H1 (cell line): Measurements from ENCODE around the gene NBPF4. TPM values are rescaled to one million over a fixed set of nuclear protein-coding genes. Genes with fewer than 3 reads are reported as not detected.
"Not testable (repeated sequence)": the region's sequence is repeated elsewhere in the genome, so short reads cannot be mapped to it uniquely, and the experiment has no call there.

Source experiments
- CTCF ChIA-PET: fragments of 300-600 bp; sonication (Branson Sonifier 250); formaldehyde crosslinking; loops from one replicate; lab custom pipeline; 2021; ENCODE audit not compliant: partially characterized antibody; lab: Charles Lee
- POLR2A ChIA-PET: fragments of 300-600 bp; sonication (Branson Sonifier 250); formaldehyde crosslinking; loops from one replicate; lab custom pipeline; 2021; ENCODE audit warnings: inconsistent platforms; ENCODE audit not compliant: partially characterized antibody; lab: Charles Lee
- DNase-seq, 2 experiments: peaks; one replicate each; pipeline versions ENCODE4 v3.0.0 to v3.0.0-alpha.2; 2010 to 2022; ENCODE audit warnings: low spot score in 2 of 2, low read depth in 1 of 2, mixed read lengths in 1 of 2
- FAIRE-seq: peaks from 2 replicates; lab custom pipeline; 2011; peaks lifted over from hg19 to GRCh38; lab: Jason Lieb, UNC
- H2AFZ ChIP-seq: 2 replicates; pipeline ENCODE4 v1.8.1; 2012; ENCODE audit warnings: low read length, inconsistent platforms
- H2AK5ac ChIP-seq: 2 replicates; pipeline ENCODE4 v1.6.1; 2013; ENCODE audit warnings: low read depth, low read length
- H2BK120ac ChIP-seq: replicated peaks from 2 replicates; pipeline ENCODE3; 2013; ENCODE audit warnings: low read depth, low read length, inconsistent platforms
- H2BK12ac ChIP-seq: 2 replicates; pipeline ENCODE4 v1.6.1; 2013; ENCODE audit warnings: low read depth, low read length
- H2BK15ac ChIP-seq: 2 replicates; pipeline ENCODE4 v1.6.1; 2013; ENCODE audit warnings: low read length
- H2BK20ac ChIP-seq: 2 replicates; pipeline ENCODE4 v1.6.1; 2013; ENCODE audit warnings: low read length
- H2BK5ac ChIP-seq: 2 replicates; pipeline ENCODE4 v1.6.1; 2013; ENCODE audit warnings: low read depth, low read length
- H3K14ac ChIP-seq: 2 replicates; pipeline ENCODE4 v1.6.1; 2013; ENCODE audit warnings: inconsistent platforms; ENCODE audit not compliant: insufficient read length
- H3K18ac ChIP-seq: 2 replicates; pipeline ENCODE4 v1.6.1; 2013; ENCODE audit warnings: low read length; ENCODE audit errors: extremely low read depth
- H3K23ac ChIP-seq: 2 replicates; pipeline ENCODE4 v1.6.1; 2013; ENCODE audit warnings: inconsistent platforms; ENCODE audit not compliant: insufficient read length
- H3K23me2 ChIP-seq: 2 replicates; pipeline ENCODE4 v1.6.1; 2013; ENCODE audit warnings: low read depth, low read length
- H3K27ac ChIP-seq: 2 replicates; pipeline ENCODE4 v1.6.1; 2011; ENCODE audit warnings: low read depth, low read length, inconsistent platforms
- H3K27me3 ChIP-seq, 4 experiments: replicated peaks in 1 of 4; 1 replicate in 1 of 4; 2 replicates in 3 of 4; pipeline versions ENCODE4 v1.6.1 to v1.8.1; 2011 to 2013; ENCODE audit warnings: low read length in 3 of 4, mild to moderate bottlenecking in 3 of 4, inconsistent platforms in 2 of 4, mixed read lengths in 2 of 4, moderate library complexity in 1 of 4; ENCODE audit not compliant: control insufficient read depth in 3 of 4, insufficient read depth in 3 of 4; ENCODE audit errors: extremely low read depth in 1 of 4
- H3K36me3 ChIP-seq, 4 experiments: 2 replicates each; pipeline versions ENCODE4 v1.6.1 to v1.8.1; 2011 to 2013; ENCODE audit warnings: mild to moderate bottlenecking in 4 of 4, low read length in 3 of 4, moderate library complexity in 2 of 4, control low read depth in 1 of 4, inconsistent platforms in 1 of 4; ENCODE audit not compliant: insufficient read depth in 4 of 4, control insufficient read depth in 2 of 4
- H3K4ac ChIP-seq: replicated peaks from 2 replicates; pipeline ENCODE3; 2013; ENCODE audit warnings: low read length, low read depth, mixed read lengths, inconsistent platforms; ENCODE audit not compliant: insufficient read length
- H3K4me1 ChIP-seq, 4 experiments: replicated peaks in 1 of 4; 1 replicate in 1 of 4; 2 replicates in 3 of 4; pipeline versions ENCODE4 v1.6.1 to v1.8.1; 2011 to 2013; ENCODE audit warnings: low read length in 3 of 4, inconsistent platforms in 2 of 4, mixed read lengths in 1 of 4; ENCODE audit not compliant: insufficient read depth in 4 of 4, control insufficient read depth in 3 of 4
- H3K4me2 ChIP-seq, 2 experiments: 2 replicates each; pipeline versions ENCODE4 v1.6.1 to v1.8.1; 2011 to 2013; ENCODE audit warnings: low read depth in 2 of 2, low read length in 2 of 2, control low read depth in 1 of 2, inconsistent platforms in 1 of 2, mild to moderate bottlenecking in 1 of 2; ENCODE audit not compliant: insufficient read depth in 1 of 2
- H3K4me3 ChIP-seq, 4 experiments: fragments of 200-600, 300-600 bp in 1 of 4; sonication (generic), shearing (Covaris generic), sonication (Bioruptor Twin) in 1 of 4; 2 replicates each; pipeline versions ENCODE4 v1.5.1 to v1.8.1; 2011 to 2016; ENCODE audit warnings: low read length in 4 of 4, low read depth in 3 of 4, control low read depth in 2 of 4, inconsistent platforms in 2 of 4, mild to moderate bottlenecking in 2 of 4, mixed read lengths in 1 of 4, moderate library complexity in 1 of 4; ENCODE audit not compliant: insufficient read depth in 2 of 4; ENCODE audit errors: extremely low read depth in 1 of 4
- H3K56ac ChIP-seq: replicated peaks from 2 replicates; pipeline ENCODE3; 2013; ENCODE audit warnings: low read depth, mild to moderate bottlenecking, mixed read lengths, low read length, inconsistent platforms; ENCODE audit not compliant: insufficient read length
- H3K79me1 ChIP-seq: 2 replicates; pipeline ENCODE4 v1.6.1; 2013; ENCODE audit warnings: low read depth, low read length, control low read depth
- H3K79me2 ChIP-seq, 2 experiments: 2 replicates each; pipeline versions ENCODE4 v1.6.1 to v1.8.1; 2012 to 2013; ENCODE audit warnings: low read length in 2 of 2, mild to moderate bottlenecking in 2 of 2, inconsistent platforms in 1 of 2; ENCODE audit not compliant: insufficient read depth in 2 of 2, control insufficient read depth in 1 of 2
- H3K9ac ChIP-seq, 4 experiments: replicated peaks in 1 of 4; 1 replicate in 1 of 4; 2 replicates in 3 of 4; pipeline versions ENCODE4 v1.6.1 to v1.8.1; 2011 to 2013; ENCODE audit warnings: low read depth in 3 of 4, low read length in 3 of 4, control low read depth in 2 of 4, mild to moderate bottlenecking in 2 of 4, moderate library complexity in 2 of 4, inconsistent platforms in 1 of 4; ENCODE audit errors: extremely low read depth in 1 of 4
- H3K9me3 ChIP-seq, 2 experiments: 2 replicates each; pipeline versions ENCODE4 v1.6.1 to v1.8.1; 2012 to 2013; ENCODE audit warnings: mild to moderate bottlenecking in 2 of 2, moderate library complexity in 2 of 2, control low read depth in 1 of 2, inconsistent platforms in 1 of 2, low read depth in 1 of 2, low read length in 1 of 2, mixed read lengths in 1 of 2; ENCODE audit not compliant: insufficient read depth in 2 of 2
- H4K20me1 ChIP-seq, 2 experiments: replicated peaks in 1 of 2; 2 replicates each; pipeline versions ENCODE3 to v1.8.1; 2011 to 2013; ENCODE audit warnings: inconsistent platforms in 2 of 2, low read length in 2 of 2, mild to moderate bottlenecking in 1 of 2; ENCODE audit not compliant: insufficient read depth in 2 of 2, control insufficient read depth in 1 of 2
- H4K5ac ChIP-seq: 2 replicates; pipeline ENCODE4 v1.6.1; 2013; ENCODE audit warnings: low read length, low read depth, mixed read lengths, inconsistent platforms; ENCODE audit not compliant: insufficient read length
- H4K8ac ChIP-seq: 2 replicates; pipeline ENCODE4 v1.8.0; 2013; ENCODE audit warnings: mild to moderate bottlenecking, moderate library complexity, low read length, inconsistent platforms; ENCODE audit not compliant: insufficient read depth; ENCODE audit errors: extremely low read depth
- H4K91ac ChIP-seq: replicated peaks from 2 replicates; pipeline ENCODE3; 2013; ENCODE audit warnings: low read length, mixed read lengths, inconsistent platforms; ENCODE audit not compliant: insufficient read length
- WGBS, 2 experiments: shearing (Covaris generic) in 1 of 2; methylation state at CpG; one replicate each; pipeline versions ENCODE4 v1.1.6 to v1.1.7; 2013 to 2015; ENCODE audit warnings: low lambda C conversion rate in 2 of 2, mixed read lengths in 2 of 2, inconsistent platforms in 1 of 2, low coverage in 1 of 2, missing lambda C conversion rate in 1 of 2; ENCODE audit not compliant: insufficient replicate concordance in 2 of 2, insufficient coverage in 1 of 2, insufficient read length in 1 of 2; ENCODE audit errors: extremely low coverage in 1 of 2, missing lambda C conversion rate in 1 of 2; 5-methylcytosine and 5-hydroxymethylcytosine counted together
- polyA plus RNA-seq, 7 experiments: library from polyadenylated mRNA; depleted of rRNA in 3 of 7; stranded (reverse) in 5 of 7; unstranded in 2 of 7; fragments of >200 nt in 5 of 7; fragments of 200-250 nt in 2 of 7; gene quantifications; 1 replicate in 5 of 7; 2 replicates in 1 of 7; 4 replicates in 1 of 7; pipeline versions ENCODE4 v1.2.1 to v1.2.3, GENCODE V29; 2011 to 2013; ENCODE audit warnings: missing spikeins in 2 of 7, mixed read lengths in 2 of 7
- total RNA-seq: library from RNA; stranded (reverse); fragmentation: NEBNext Ultra II Directional; extraction: Animal tissue kit (Norgen Biotek cat#: 25700); gene quantifications from 2 replicates; pipeline ENCODE4 v1.2.1, GENCODE V29; 2021

NBPF4 gene
- total and polyA plus RNA-seq, 2 of the 8 experiments (the other 6 are each of a cell fraction or from before 2014, with no cell fraction given), result not detected

DNA sequence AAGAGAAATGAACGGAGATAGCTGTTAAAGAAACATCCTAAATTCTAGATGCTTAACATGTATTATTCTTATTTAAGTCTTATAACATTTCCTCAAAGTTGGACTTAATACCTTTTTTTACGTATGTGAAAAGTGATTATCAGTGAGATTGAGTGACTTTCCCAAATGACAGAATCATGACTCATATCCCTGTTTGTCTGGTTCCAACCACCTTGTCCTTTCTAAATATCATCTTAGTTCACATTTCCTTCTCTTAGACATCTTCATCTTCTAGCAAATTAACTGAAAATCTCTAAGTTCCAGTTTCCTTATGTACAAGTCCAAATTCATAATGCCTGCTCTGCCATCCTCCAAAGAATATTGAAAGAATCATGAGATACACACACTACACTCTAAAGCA lies 26.9 kb downstream of the NBPF4 start:
- H3K79me2 ChIP-seq, H3K4ac ChIP-seq, H3K36me3 ChIP-seq, H3K4me2 ChIP-seq, H3K79me1 ChIP-seq, H2AK5ac ChIP-seq, H3K23me2 ChIP-seq, H2AFZ ChIP-seq, H3K23ac ChIP-seq, DNase-seq, H3K18ac ChIP-seq, H3K4me1 ChIP-seq, H3K4me3 ChIP-seq, H4K20me1 ChIP-seq, H2BK20ac ChIP-seq, H3K27ac ChIP-seq, H3K56ac ChIP-seq, FAIRE-seq, H4K8ac ChIP-seq, H4K5ac ChIP-seq, H2BK12ac ChIP-seq, POLR2A ChIA-PET, H4K91ac ChIP-seq, H3K9ac ChIP-seq, H2BK5ac ChIP-seq, H3K27me3 ChIP-seq, H3K14ac ChIP-seq, H3K9me3 ChIP-seq, H2BK15ac ChIP-seq, H2BK120ac ChIP-seq: not testable (repeated sequence)
- CTCF ChIA-PET, result interaction anchor here (1.0 to 1.6 kb wide), 3 partner anchors 12 to 345 kb away, joined by 3 read pairs; no protein-coding TSS in a partner anchor
- WGBS, 2 experiments, result 94% methylated on average over 2 of the region's 2 CpGs; no CpG with 5 or more reads in 1 of the 2 experiments
